HepG2 (cell line): ENCODE measurements around the gene ORC2. TPM values are rescaled to one million over a fixed set of nuclear protein-coding genes. Genes with fewer than 3 reads are reported as not detected.

Experiments used
- ATAC-seq: fragments of 200-7000 bp; cut with Tn5 transposase; 3 replicates; pipeline ENCODE4 v1.9.1; 2020; ENCODE audit warnings: mild to moderate bottlenecking, moderate library complexity
- BruUV-seq: library from RNA; stranded (reverse); fragments of 400-500 nt; replicated peaks from 2 replicates; lab custom pipeline; 2021; lab: Mats Ljungman, UMichigan
- CTCF ChIA-PET: fragments of 300-600 bp; formaldehyde crosslinking; extraction: SDS; loops from one replicate; lab custom pipeline; 2021; ENCODE audit warnings: low total read pairs, inconsistent platforms, low intra/inter-chr PET ratio; lab: Yijun Ruan, JAX
- POLR2A ChIA-PET: fragments of 350-600 bp; sonication (Branson Sonifier 250); formaldehyde crosslinking; loops from one replicate; lab custom pipeline; 2020; ENCODE audit warnings: antibody characterized with exemption, inconsistent platforms; lab: Yijun Ruan, JAX
- DNase-seq: peaks from one replicate; pipeline ENCODE4 v3.0.0-alpha.2; 2015; ENCODE audit warnings: low spot score
- FAIRE-seq: peaks from 3 replicates; lab custom pipeline; 2011; peaks lifted over from hg19 to GRCh38; lab: Jason Lieb, UNC
- H2AFZ ChIP-seq: one replicate; pipeline ENCODE4 v1.6.1; 2011; ENCODE audit warnings: low read length, inconsistent platforms
- H3K27ac ChIP-seq: fragments of 300-600 bp; 3 replicates; pipeline ENCODE4 v1.8.0; 2011; ENCODE audit warnings: mixed run types, mild to moderate bottlenecking, mixed read lengths, low read length, inconsistent platforms; ENCODE audit not compliant: insufficient read depth; ENCODE audit errors: extremely low read length
- H3K27me3 ChIP-seq, 2 experiments: fragments of 200-600 bp in 1 of 2; 2 replicates in 1 of 2; 3 replicates in 1 of 2; pipeline versions ENCODE4 v1.6.0 to v1.8.0; 2011; ENCODE audit warnings: low read length in 2 of 2, mild to moderate bottlenecking in 2 of 2, moderate library complexity in 2 of 2, inconsistent platforms in 1 of 2; ENCODE audit not compliant: insufficient read depth in 2 of 2, control insufficient read depth in 1 of 2
- H3K36me3 ChIP-seq, 2 experiments: fragments of 200-600 bp in 1 of 2; replicated peaks in 1 of 2; 2 replicates in 1 of 2; 3 replicates in 1 of 2; pipeline versions ENCODE4 v1.5.1 to v1.8.0; 2011; ENCODE audit warnings: low read length in 2 of 2, inconsistent platforms in 1 of 2; ENCODE audit not compliant: insufficient read depth in 2 of 2, control insufficient read depth in 1 of 2
- H3K4me1 ChIP-seq: 2 replicates; pipeline ENCODE4 v1.5.1; 2012; ENCODE audit warnings: low read length, inconsistent platforms; ENCODE audit not compliant: insufficient read depth
- H3K4me2 ChIP-seq: 2 replicates; pipeline ENCODE4 v1.6.0; 2011; ENCODE audit warnings: low read depth, low read length, inconsistent platforms
- H3K4me3 ChIP-seq, 3 experiments: fragments of 200-600 bp in 1 of 3; sonication (generic), shearing (Covaris generic) in 1 of 3; replicated peaks in 1 of 3; 2 replicates each; pipeline ENCODE4 v1.5.1; 2011 to 2016; ENCODE audit warnings: low read length in 3 of 3, inconsistent platforms in 2 of 3, low read depth in 2 of 3, mild to moderate bottlenecking in 2 of 3, control low read depth in 1 of 3, mixed read lengths in 1 of 3; ENCODE audit not compliant: insufficient read depth in 1 of 3
- H3K79me2 ChIP-seq: one replicate; pipeline ENCODE4 v1.6.1; 2011; ENCODE audit warnings: low read length, inconsistent platforms; ENCODE audit not compliant: insufficient read depth
- H3K9ac ChIP-seq: 2 replicates; pipeline ENCODE4 v1.6.0; 2011; ENCODE audit warnings: mild to moderate bottlenecking, low read depth, low read length, inconsistent platforms; ENCODE audit not compliant: insufficient read depth
- H3K9me3 ChIP-seq: 2 replicates; pipeline ENCODE4 v1.5.1; 2012; ENCODE audit warnings: mild to moderate bottlenecking, low read length
- H4K20me1 ChIP-seq: 2 replicates; pipeline ENCODE4 v1.6.0; 2011; ENCODE audit warnings: inconsistent platforms, mild to moderate bottlenecking, low read length, moderate library complexity; ENCODE audit not compliant: insufficient read depth
- AGO2 ChIP-seq: fragments of 200-400 bp; formaldehyde crosslinking; optimal IDR thresholded peaks from 2 replicates; pipeline ENCODE3; 2017; ENCODE audit warnings: mild to moderate bottlenecking, low read depth, low read length, moderate library complexity
- ARNT ChIP-seq: fragments of 450-650 bp; IDR thresholded peaks from 2 replicates; pipeline ENCODE4 v1.6.1; 2017
- ASH2L ChIP-seq: fragments of 300-600, 200-600 bp; sonication (generic); IDR thresholded peaks from 2 replicates; pipeline ENCODE4 v1.7.0; 2017; ENCODE audit warnings: low read depth, mild to moderate bottlenecking, moderate library complexity, mixed read lengths, low read length; ENCODE audit not compliant: insufficient read length
- CEBPB ChIP-seq: IDR thresholded peaks from 2 replicates; pipeline ENCODE4 v1.6.1; 2011; ENCODE audit warnings: low read depth, low read length, improper control_type of control experiment, borderline replicate concordance
- CEBPG ChIP-seq: IDR thresholded peaks from 2 replicates; pipeline ENCODE4 v1.6.1; 2016
- KDM5B ChIP-seq: sonication (generic); formaldehyde crosslinking; IDR thresholded peaks from 2 replicates; pipeline ENCODE4 v1.4.0; 2020; ENCODE audit warnings: missing genetic modification reagents, mild to moderate bottlenecking, borderline replicate concordance
- NAIF1 ChIP-seq: sonication (generic); formaldehyde crosslinking; IDR thresholded peaks from 2 replicates; pipeline ENCODE4 v1.5.0; 2020; ENCODE audit warnings: mild to moderate bottlenecking, missing genetic modification reagents, borderline replicate concordance
- NFYB ChIP-seq: sonication (generic); formaldehyde crosslinking; IDR thresholded peaks from 2 replicates; pipeline ENCODE4 v1.4.0; 2020; ENCODE audit warnings: missing genetic modification reagents
- PTBP1 ChIP-seq: fragments of 200-400 bp; formaldehyde crosslinking; IDR thresholded peaks from 2 replicates; pipeline ENCODE4 v1.6.1; 2018; ENCODE audit warnings: low read length, low read depth; ENCODE audit not compliant: poor library complexity, severe bottlenecking
- ZNF282 ChIP-seq: fragments of 450-650 bp; IDR thresholded peaks from 2 replicates; pipeline ENCODE4 v1.6.1; 2018; ENCODE audit not compliant: partially characterized antibody
- ZNF367 ChIP-seq: sonication (generic); formaldehyde crosslinking; IDR thresholded peaks from 2 replicates; pipeline ENCODE4 v1.4.0; 2020; ENCODE audit warnings: missing genetic modification reagents, borderline replicate concordance
- ZNF646 ChIP-seq: sonication (generic); formaldehyde crosslinking; IDR thresholded peaks from 2 replicates; pipeline ENCODE4 v1.9.0; 2021; ENCODE audit warnings: mild to moderate bottlenecking, missing genetic modification reagents
- ZNF891 ChIP-seq: sonication (generic); formaldehyde crosslinking; IDR thresholded peaks from 2 replicates; pipeline ENCODE4 v1.5.0; 2020; ENCODE audit warnings: mild to moderate bottlenecking, missing genetic modification reagents
- WGBS: methylation state at CpG from one replicate; pipeline ENCODE4 v1.1.6; 2017; ENCODE audit warnings: low lambda C conversion rate; 5-methylcytosine and 5-hydroxymethylcytosine counted together
- in situ Hi-C: cut with HindIII; loops from 2 replicates; pipeline ENCODE4 v1.10.0; 2017; ENCODE audit warnings: low pct_unique_long_range_greater_than_20kb; ENCODE audit not compliant: extremely low pct_ligation_motif_present
- intact Hi-C: fragments of 100-400 bp; cut with micrococcal nuclease; formaldehyde crosslinking; loops from one replicate; pipeline ENCODE4 v1.10.0; 2022; ENCODE audit not compliant: unreplicated experiment
- polyA plus RNA-seq, 8 experiments: library from polyadenylated mRNA; depleted of rRNA in 3 of 8; stranded (reverse) in 7 of 8; unstranded in 1 of 8; fragments of >200 nt; fragmentation: Illumina TruSeq in 4 of 8; extraction: Trizol in 4 of 8; gene quantifications; 2 replicates each; pipeline versions ENCODE4 v1.2.1 to v1.2.3, GENCODE V29; 2011 to 2016; ENCODE audit warnings: low read depth in 4 of 8, missing spikeins in 1 of 8, mixed read lengths in 1 of 8; ENCODE audit not compliant: insufficient read depth in 1 of 8
- total RNA-seq, 5 experiments: library from RNA; depleted of rRNA; stranded (reverse); fragments of >200 nt; fragmentation: Illumina TruSeq; extraction: Trizol; gene quantifications; 2 replicates each; pipeline ENCODE4 v1.2.3, GENCODE V29; 2016; ENCODE audit warnings: low read depth in 1 of 5
- TF ChIP-seq, protein P1 (sequence below): sonication (generic); formaldehyde crosslinking; IDR thresholded peaks from 2 replicates; pipeline ENCODE4 v1.8.0; 2022; ENCODE audit warnings: mild to moderate bottlenecking, missing genetic modification reagents, borderline replicate concordance

The ORC2 gene
- total and polyA plus RNA-seq, 2 of the 13 experiments (the other 11 are each of a cell fraction or from before 2014, with no cell fraction given): 19.3 to 73.5 TPM

DNA sequence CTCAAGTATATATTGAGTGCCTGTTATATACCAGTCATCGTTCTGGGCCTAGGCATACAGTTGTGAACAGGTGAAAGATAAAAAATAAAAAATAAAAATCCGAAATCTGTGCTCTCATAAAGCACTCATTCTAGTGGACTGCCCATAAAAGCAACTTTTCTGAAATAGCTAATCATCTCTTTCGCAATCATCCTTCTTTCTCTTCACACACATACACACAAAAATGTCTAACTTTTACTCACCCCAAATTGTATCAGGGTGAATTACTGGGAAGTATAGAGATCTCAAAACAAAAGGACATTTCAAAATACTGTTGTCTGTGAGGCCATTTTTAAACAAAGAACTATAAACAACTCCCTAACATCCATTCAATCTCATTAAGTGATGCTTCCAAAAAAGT lies 29.6 kb upstream of the ORC2 start:
- POLR2A ChIA-PET: no interaction called here
- no peaks in the 10 kb centered on the region for H3K79me2 ChIP-seq
- DNase-seq: no peak

DNA sequence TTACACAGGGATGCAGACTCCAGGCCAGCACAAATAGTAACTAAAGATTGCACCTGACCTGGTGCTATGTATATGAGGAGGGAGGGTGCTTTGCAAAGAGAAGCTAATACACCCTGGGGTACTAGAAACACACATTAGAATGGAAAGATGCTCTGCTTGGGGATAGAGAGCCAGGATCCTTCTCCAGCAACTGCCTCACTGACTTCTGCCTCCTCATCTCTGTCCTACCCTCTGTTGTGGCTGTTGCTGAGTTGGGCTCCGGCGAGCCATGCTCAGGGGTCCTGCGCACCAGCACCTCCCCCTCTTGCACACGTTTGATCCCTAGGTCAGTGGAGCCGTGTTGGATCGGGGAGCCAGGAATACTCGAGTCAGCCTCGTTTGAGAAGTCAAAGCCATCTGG lies 23.7 kb upstream of the ORC2 start:
- Histone ChIP-seq H3K9ac (no peak overlapping the region), H3K9me3 (no peaks in the 10 kb centered on the region), H3K4me3 (no peak overlapping the region), H3K79me2 (no peaks in the 10 kb centered on the region), H4K20me1 (no peaks in the 10 kb centered on the region), H3K4me2 (no peak overlapping the region), H3K4me1 (no peaks in the 10 kb centered on the region), H2AFZ (no peak overlapping the region), H3K36me3 (peaks cover 13 to 40% of the 10 kb centered on the region in 2 experiments), H3K27ac (no peak overlapping the region), H3K27me3 (no peaks in the 10 kb centered on the region)
- ATAC-seq (no peak), FAIRE-seq (no peak), DNase-seq (no peak)
- intact Hi-C loops: no loop called here
- ChIA-PET POLR2A (no interaction called here), CTCF (no interaction called here)
- in situ Hi-C loops: no loop called here
- WGBS: 93% methylated on average over 8 of the region's 8 CpGs
- no TSS peak for BruUV-seq
- TF ChIP-seq ZNF367 (CRISPR knock-in tag) (no peak), ARNT (no peak), NAIF1 (CRISPR knock-in tag) (no peak), KDM5B (no peak), PTBP1 (no peak), ZNF282 (no peak), AGO2 (no peak), ZNF646 (CRISPR knock-in tag) (no peak)

More for the DNA sequence above, 29.6 kb upstream of the ORC2 start:
- Histone ChIP-seq H3K9me3 (no peaks in the 10 kb centered on the region), H3K4me3 (no peak overlapping the region), H2AFZ (no peak overlapping the region), H3K4me1 (no peaks in the 10 kb centered on the region), H3K27ac (no peak overlapping the region), H3K4me2 (no peak overlapping the region), H3K36me3 (peaks cover 10 to 43% of the 10 kb centered on the region in 2 experiments), H3K9ac (no peak overlapping the region), H3K27me3 (no peaks in the 10 kb centered on the region), H4K20me1 (no peaks in the 10 kb centered on the region)
- no peak for ATAC-seq
- no peak for FAIRE-seq
- BruUV-seq: no TSS peak
- in situ Hi-C loops: no loop called here
- intact Hi-C loops: no loop called here
- CTCF ChIA-PET: no interaction called here
- whole genome bisulfite sequencing: 96% methylated on average over 3 of the region's 3 CpGs
- no peak for TF ChIP-seq ZNF891
- TF ChIP-seq NFYB: no peak
- TF ChIP-seq CEBPG: 0 out of 2 replicates have a peak, but pooled peaks have one; percentile 44
- TF ChIP-seq, protein P1, sequence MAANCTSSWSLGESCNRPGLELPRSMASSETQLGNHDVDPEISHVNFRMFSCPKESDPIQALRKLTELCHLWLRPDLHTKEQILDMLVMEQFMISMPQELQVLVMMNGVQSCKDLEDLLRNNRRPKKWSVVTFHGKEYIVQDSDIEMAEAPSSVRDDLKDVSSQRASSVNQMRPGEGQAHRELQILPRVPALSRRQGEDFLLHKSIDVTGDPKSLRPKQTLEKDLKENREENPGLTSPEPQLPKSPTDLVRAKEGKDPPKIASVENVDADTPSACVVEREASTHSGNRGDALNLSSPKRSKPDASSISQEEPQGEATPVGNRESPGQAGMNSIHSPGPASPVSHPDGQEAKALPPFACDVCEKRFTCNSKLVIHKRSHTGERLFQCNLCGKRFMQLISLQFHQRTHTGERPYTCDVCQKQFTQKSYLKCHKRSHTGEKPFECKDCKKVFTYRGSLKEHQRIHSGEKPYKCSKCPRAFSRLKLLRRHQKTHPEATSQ: no peak
- TF ChIP-seq ASH2L: no peak
- peak; percentile 89 for TF ChIP-seq CEBPB
